Small intestine (tissue), 7 donors: Measurements from ENCODE around the gene TBCD. TPM values are rescaled to one million over a fixed set of nuclear protein-coding genes. Genes with fewer than 3 reads are reported as not detected.
"Not testable (repeated sequence)": the region's sequence is repeated elsewhere in the genome, so short reads cannot be mapped to it uniquely, and the experiment has no call there.

Experiments
- DNase-seq, 2 donors: peaks; one replicate each; pipeline versions ENCODE4 v3.0.0 to v3.0.0-alpha.2; 2013
- FAIRE-seq: peaks from 2 replicates; lab custom pipeline; 2012; peaks lifted over from hg19 to GRCh38; lab: Jason Lieb, UNC
- H3K27ac ChIP-seq, 3 donors: one replicate each; pipeline ENCODE4 v1.5.1; 2013; ENCODE audit warnings: low read length in 2 of 3, mild to moderate bottlenecking in 2 of 3, control low read depth in 1 of 3, inconsistent platforms in 1 of 3, low read depth in 1 of 3, moderate library complexity in 1 of 3
- H3K27me3 ChIP-seq, 3 donors: one replicate each; pipeline ENCODE4 v1.6.1; 2013; ENCODE audit warnings: low read length in 3 of 3, inconsistent platforms in 1 of 3; ENCODE audit not compliant: control insufficient read depth in 3 of 3, insufficient read depth in 3 of 3
- H3K36me3 ChIP-seq, 3 donors: one replicate each; pipeline ENCODE4 v1.6.1; 2013; ENCODE audit warnings: low read length in 3 of 3, inconsistent platforms in 1 of 3, low read depth in 1 of 3, mild to moderate bottlenecking in 1 of 3, moderate library complexity in 1 of 3; ENCODE audit not compliant: control insufficient read depth in 3 of 3, insufficient read depth in 2 of 3
- H3K4me1 ChIP-seq, 3 donors: one replicate each; pipeline ENCODE4 v1.6.1; 2013; ENCODE audit warnings: low read length in 2 of 3, inconsistent platforms in 1 of 3, low read depth in 1 of 3, mild to moderate bottlenecking in 1 of 3, moderate library complexity in 1 of 3; ENCODE audit not compliant: control insufficient read depth in 3 of 3, insufficient read depth in 2 of 3
- H3K4me3 ChIP-seq, 3 donors: one replicate each; pipeline ENCODE4 v1.5.1; 2013; ENCODE audit warnings: low read length in 3 of 3, control low read depth in 1 of 3, inconsistent platforms in 1 of 3, low read depth in 1 of 3, mild to moderate bottlenecking in 1 of 3, moderate library complexity in 1 of 3
- H3K9me3 ChIP-seq, 2 donors: one replicate each; pipeline ENCODE4 v1.6.1; 2013; ENCODE audit warnings: low read depth in 1 of 2, low read length in 1 of 2; ENCODE audit not compliant: control insufficient read depth in 2 of 2, insufficient read depth in 1 of 2
- WGBS, 3 donors: extraction: QIAGEN DNeasy Blood & Tissue Kit; methylation state at CpG; one replicate each; pipeline ENCODE4 v1.1.7; 2013; 5-methylcytosine and 5-hydroxymethylcytosine counted together
- polyA plus RNA-seq, 4 donors: library from polyadenylated mRNA; stranded (reverse) in 3 of 4; unstranded in 1 of 4; fragments of 200-250 nt in 3 of 4; fragments of 120-200 nt in 1 of 4; gene quantifications; one replicate each; pipeline versions ENCODE4 v1.2.1 to v1.2.3, GENCODE V29; 2013
- donor health status: healthy with polysubstance abuse.
- donor health status: control.
- donor health status: control.
- donor health status: Bipolar disorder and iron deficiency.
- donor health status: healthy.

The TBCD gene
- polyA plus RNA-seq, 4 donors = 38.7 to 83.7 (median 67.3) TPM

DNA sequence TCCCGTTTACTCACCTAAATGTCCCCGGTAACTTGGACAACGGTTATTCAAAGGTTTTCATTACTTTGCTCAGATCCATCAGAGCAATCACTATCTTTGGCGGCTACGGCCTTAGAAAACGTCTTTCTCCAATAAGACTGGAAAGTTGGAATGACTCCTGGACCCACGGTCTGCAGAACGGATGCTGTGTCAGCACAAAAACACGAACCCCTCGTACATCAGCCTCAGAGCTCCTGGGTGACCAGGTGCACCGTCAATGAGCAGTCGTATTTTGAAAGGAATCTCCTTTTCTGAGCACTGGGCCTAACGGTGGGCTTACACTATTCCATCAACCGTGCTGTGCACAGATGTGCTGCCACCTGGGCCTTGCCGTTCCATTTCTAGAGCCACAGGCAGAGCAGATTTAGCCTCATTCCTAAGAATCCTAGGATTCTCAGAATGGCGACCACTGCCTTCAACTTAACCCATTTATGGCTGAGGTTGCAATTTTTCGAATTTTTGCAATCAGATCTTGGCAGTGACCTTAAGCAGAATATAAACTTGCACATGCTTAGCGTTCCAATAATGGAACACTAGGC lies 198.7 kb downstream of the TBCD start:
- no peak for DNase-seq
- H3K36me3 ChIP-seq = peaks cover 0 to 20% (median 0%) of the 10 kb centered on the region in 3 donors
- no peak overlapping the region for H3K27ac ChIP-seq
- no peak overlapping the region for H3K4me3 ChIP-seq
- 89 to 92% (median 90%) methylated on average over 18 of the region's 18 CpGs for WGBS, 3 donors
- no peaks in the 10 kb centered on the region for H3K27me3 ChIP-seq
- no peak for FAIRE-seq
- peaks cover 0 to 58% of the 10 kb centered on the region in 2 donors for H3K9me3 ChIP-seq
- H3K4me1 ChIP-seq = no peaks in the 10 kb centered on the region

GRCh38 chr17:82952019-82952418 lies 200.2 kb downstream of the TBCD start:
- Histone ChIP-seq H3K36me3 (peaks cover 0 to 23% (median 0%) of the 10 kb centered on the region in 3 donors), H3K4me1 (no peaks in the 10 kb centered on the region), H3K27ac (no peak overlapping the region), H3K27me3 (no peaks in the 10 kb centered on the region), H3K4me3 (no peak overlapping the region), H3K9me3 (peaks cover 0 to 63% of the 10 kb centered on the region in 2 donors)
- DNase-seq (no peak), FAIRE-seq (no peak)
- WGBS, 3 donors = 97 to 99% (median 97%) methylated on average over 13 of the region's 13 CpGs

GRCh38 chr17:82955106-82955505 lies 203.2 kb downstream of the TBCD start:
- not testable (repeated sequence) for H3K27ac ChIP-seq, FAIRE-seq, DNase-seq, H3K4me3 ChIP-seq, H3K4me1 ChIP-seq, H3K27me3 ChIP-seq
- peaks cover 0 to 20% (median 0%) of the 10 kb centered on the region in 3 donors for H3K36me3 ChIP-seq
- WGBS, 3 donors = 77 to 90% (median 84%) methylated on average over 3 of the region's 3 CpGs
- peaks cover 0 to 38% of the 10 kb centered on the region in 2 donors for H3K9me3 ChIP-seq

DNA sequence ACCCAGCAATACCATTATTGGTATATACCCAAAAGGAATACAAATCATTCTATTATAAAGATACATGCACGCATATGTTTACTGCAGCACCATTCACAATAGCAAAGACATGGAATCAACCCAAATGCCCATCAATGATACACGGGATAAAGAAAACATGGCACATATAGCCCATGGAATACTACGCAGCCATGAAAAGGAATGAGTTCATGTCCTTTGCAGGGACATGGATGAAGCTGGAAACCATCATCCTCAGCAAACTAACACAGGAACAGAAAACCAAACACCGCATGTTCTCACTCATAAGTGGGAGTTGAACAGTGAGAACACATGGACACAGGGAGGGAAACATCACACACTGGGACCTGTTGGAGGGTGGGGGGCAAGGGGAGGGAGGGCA lies 203.8 kb downstream of the TBCD start:
- WGBS, 3 donors = 97 to 98% (median 97%) methylated on average over 3 to 4 of the region's 4 CpGs
- not testable (repeated sequence) for H3K27ac ChIP-seq, H3K27me3 ChIP-seq, H3K4me1 ChIP-seq, H3K4me3 ChIP-seq, DNase-seq, FAIRE-seq
- Histone ChIP-seq H3K9me3 (peaks cover 0 to 33% of the 10 kb centered on the region in 2 donors), H3K36me3 (peaks cover 0 to 19% (median 0%) of the 10 kb centered on the region in 3 donors)

DNA sequence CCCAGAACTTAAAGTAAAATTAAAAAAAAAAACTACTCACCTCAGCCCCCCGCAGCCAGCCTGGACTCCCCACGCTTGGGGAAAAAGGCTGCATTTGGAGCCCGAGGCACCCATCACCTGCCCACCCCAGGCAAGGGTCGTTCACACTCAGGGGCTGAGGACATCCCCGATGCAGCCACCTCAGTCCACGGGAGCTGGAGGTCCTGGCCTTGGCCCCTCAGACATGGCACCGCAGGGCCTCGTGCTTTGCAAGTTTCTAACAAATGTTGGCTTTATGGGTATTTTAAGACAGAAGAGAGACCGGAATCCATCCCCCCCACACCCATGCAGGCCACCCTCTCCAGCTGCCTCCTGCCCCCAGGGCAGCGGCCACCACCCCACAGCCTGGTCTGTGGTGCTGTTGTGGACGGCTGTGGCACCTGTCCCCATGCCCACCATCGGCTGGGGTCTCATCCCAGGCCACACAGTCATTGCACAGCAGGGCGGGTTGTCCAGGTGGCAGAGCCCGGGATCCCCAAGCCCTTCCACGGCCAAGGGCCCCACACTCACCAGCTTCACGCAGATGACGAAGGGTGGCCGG lies 204.4 kb downstream of the TBCD start:
- Histone ChIP-seq H3K4me3 (no peak overlapping the region), H3K4me1 (no peaks in the 10 kb centered on the region), H3K27me3 (no peaks in the 10 kb centered on the region), H3K9me3 (peaks cover 0 to 27% of the 10 kb centered on the region in 2 donors), H3K27ac (no peak overlapping the region), H3K36me3 (peaks cover 0 to 20% (median 0%) of the 10 kb centered on the region in 3 donors)
- DNase-seq (no peak), FAIRE-seq (no peak)
- whole genome bisulfite sequencing, 3 donors = 97% methylated on average over 16 to 18 of the region's 18 CpGs

DNA sequence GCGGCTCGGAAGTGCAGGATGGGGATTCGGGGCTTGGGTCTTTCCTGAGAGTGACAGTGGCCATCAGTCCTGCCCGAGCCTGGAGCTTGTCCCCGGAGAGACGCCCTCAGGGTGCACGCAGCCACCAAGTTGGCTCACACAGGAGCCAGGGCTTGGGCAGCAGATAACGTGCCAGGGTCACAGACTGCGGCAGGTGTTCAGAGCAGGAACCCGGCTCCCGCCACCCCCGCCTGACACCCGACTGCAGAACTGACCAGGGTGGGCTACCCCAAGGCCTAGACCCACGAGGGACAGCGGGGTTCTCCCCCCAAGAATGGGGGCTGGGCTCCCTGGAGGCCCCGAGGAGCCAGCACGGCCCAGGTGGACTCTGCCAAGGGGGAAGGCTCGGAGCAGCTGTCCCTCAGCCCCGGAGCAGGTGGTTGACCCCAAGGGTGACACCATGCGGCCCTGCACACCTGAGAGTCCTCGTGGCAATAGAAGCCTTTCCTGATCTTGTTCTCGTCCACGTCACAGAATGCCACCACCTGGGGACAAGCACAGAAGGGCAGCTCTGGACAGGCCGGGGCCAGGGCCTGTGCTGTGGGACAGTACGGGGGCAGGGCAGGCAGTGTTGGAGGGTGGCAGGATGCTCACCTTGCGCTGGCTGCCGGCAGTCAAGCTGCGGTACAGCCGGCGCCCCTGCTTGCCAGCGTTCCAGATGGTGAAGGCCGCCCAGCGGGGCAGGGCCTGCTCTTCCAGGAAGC lies 205.0 kb downstream of the TBCD start:
- Histone ChIP-seq H3K36me3 (peaks cover 0 to 18% (median 0%) of the 10 kb centered on the region in 3 donors), H3K27ac (no peak overlapping the region), H3K27me3 (no peaks in the 10 kb centered on the region), H3K9me3 (peaks cover 0 to 22% of the 10 kb centered on the region in 2 donors), H3K4me3 (no peak overlapping the region), H3K4me1 (no peaks in the 10 kb centered on the region)
- WGBS, 3 donors = 93 to 95% (median 93%) methylated on average over 31 to 33 of the region's 33 CpGs
- FAIRE-seq = no peak
- DNase-seq = no peak

GRCh38 chr17:82957469-82957795 lies 205.6 kb downstream of the TBCD start:
- Histone ChIP-seq H3K9me3 (peaks cover 0 to 18% of the 10 kb centered on the region in 2 donors), H3K27me3 (no peaks in the 10 kb centered on the region), H3K27ac (no peak overlapping the region), H3K4me1 (no peaks in the 10 kb centered on the region), H3K4me3 (no peak overlapping the region), H3K36me3 (peaks cover 0 to 16% (median 0%) of the 10 kb centered on the region in 3 donors)
- WGBS, 3 donors = 87 to 91% (median 88%) methylated on average over 8 of the region's 8 CpGs
- DNase-seq (no peak), FAIRE-seq (no peak)

DNA sequence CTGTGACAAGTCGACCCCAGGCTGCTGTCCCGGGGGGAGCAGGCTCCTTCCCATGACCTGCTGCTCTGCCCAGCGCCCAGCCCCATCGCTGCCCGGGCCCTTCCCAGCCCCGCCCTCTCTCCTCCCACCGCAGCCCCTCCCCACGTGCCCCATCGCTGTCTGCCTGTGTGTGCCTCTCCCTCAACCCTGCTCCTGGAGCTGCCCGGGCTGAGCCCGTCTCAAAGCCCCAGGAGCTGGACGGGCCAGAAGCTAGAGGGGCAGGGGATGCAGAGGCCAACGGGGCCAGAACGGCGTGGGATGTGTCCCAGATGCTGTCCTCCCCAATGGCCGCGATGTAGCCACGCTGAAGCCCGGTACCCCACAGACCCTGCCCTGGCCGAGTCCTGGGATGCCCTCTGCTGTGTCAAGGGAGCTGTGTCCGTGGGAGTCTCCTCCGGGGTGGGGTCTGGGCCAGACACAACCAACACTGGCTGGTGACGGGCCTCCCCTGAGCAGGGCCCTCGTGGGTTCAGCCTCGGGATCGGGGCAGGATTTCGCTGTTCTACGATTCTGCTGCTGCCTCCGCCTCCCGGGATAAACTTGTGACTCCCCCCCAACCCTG lies 206.2 kb downstream of the TBCD start:
- no peak for DNase-seq

More for the DNA sequence above, 206.2 kb downstream of the TBCD start:
- no peaks in the 10 kb centered on the region for H3K4me1 ChIP-seq
- no peaks in the 10 kb centered on the region for H3K27me3 ChIP-seq
- peaks cover 0 to 16% (median 0%) of the 10 kb centered on the region in 3 donors for H3K36me3 ChIP-seq
- peaks cover 0 to 18% of the 10 kb centered on the region in 2 donors for H3K9me3 ChIP-seq
- 90 to 93% (median 91%) methylated on average over 25 to 30 of the region's 30 CpGs for WGBS, 3 donors
- no peak overlapping the region for H3K27ac ChIP-seq
- FAIRE-seq = no peak
- H3K4me3 ChIP-seq = no peak overlapping the region
